Thoracic aorta (tissue), 2 donors: ENCODE measurements around the gene HOXB2. TPM values are rescaled to one million over a fixed set of nuclear protein-coding genes. Genes with fewer than 3 reads are reported as not detected.

ENCODE experiments used
- ATAC-seq: fragments of 150-250 bp; one replicate; pipeline ENCODE4 v1.8.0; 2017; ENCODE audit warnings: low read depth; ENCODE audit not compliant: insufficient number of reproducible peaks, low FRiP score
- DNase-seq: peaks from one replicate; pipeline ENCODE4 v3.0.0-alpha.2; 2020; ENCODE audit warnings: low spot score
- H3K27ac ChIP-seq, 2 donors: fragments of 200-600 bp; sonication (generic); 1 replicate in 1 of 2; 2 replicates in 1 of 2; pipeline ENCODE4 v1.5.1; 2016; ENCODE audit warnings: mild to moderate bottlenecking in 2 of 2, moderate library complexity in 2 of 2
- H3K27me3 ChIP-seq: fragments of 200-600 bp; sonication (generic); replicated peaks from 2 replicates; pipeline ENCODE4 v1.6.0; 2016; ENCODE audit warnings: mild to moderate bottlenecking; ENCODE audit not compliant: insufficient read depth
- H3K36me3 ChIP-seq: fragments of 200-600 bp; sonication (generic); one replicate; pipeline ENCODE4 v1.5.1; 2016
- H3K4me1 ChIP-seq, 2 donors: fragments of 200-600 bp; sonication (generic); 1 replicate in 1 of 2; 2 replicates in 1 of 2; pipeline versions ENCODE4 v1.5.1 to v1.6.0; 2016; ENCODE audit warnings: low read depth in 2 of 2, mild to moderate bottlenecking in 1 of 2; ENCODE audit not compliant: control insufficient read depth in 1 of 2
- H3K4me3 ChIP-seq: fragments of 200-600 bp; sonication (generic); 2 replicates; pipeline ENCODE4 v1.5.1; 2016; ENCODE audit warnings: mild to moderate bottlenecking
- H3K9me3 ChIP-seq: fragments of 200-600 bp; sonication (generic); 2 replicates; pipeline ENCODE4 v1.5.1; 2016
- CTCF ChIP-seq: fragments of 200-600 bp; sonication (generic); IDR thresholded peaks from one replicate; pipeline ENCODE4 v1.5.1; 2019; ENCODE audit warnings: antibody characterized with exemption
- total RNA-seq, 2 donors: library from RNA; depleted of rRNA; stranded (reverse); fragments of >200 nt; gene quantifications; one replicate each; pipeline versions ENCODE4 v1.1.0 to v1.2.3, GENCODE V29; 2016

The HOXB2 gene
- total RNA-seq, 2 donors from 2014 or later: 53.3 to 73.0 TPM

- H3K9me3 ChIP-seq: no peaks in the 10 kb centered on the region
- no peak overlapping the region for H3K27ac ChIP-seq
- no peaks in the 10 kb centered on the region for H3K36me3 ChIP-seq
These were observed 45.0 kb downstream of the HOXB2 start for GRCh38 chr17:48499735-48500434.

GRCh38 chr17:48499248-48499647, 45.7 kb downstream of the HOXB2 start:
- Histone ChIP-seq H3K9me3 (no peaks in the 10 kb centered on the region), H3K4me1 (peaks cover 0 to 6% of the 10 kb centered on the region in 2 donors), H3K27ac (no peak overlapping the region), H3K4me3 (no peak overlapping the region), H3K27me3 (no peaks in the 10 kb centered on the region), H3K36me3 (no peaks in the 10 kb centered on the region)
- ATAC-seq (no peak), DNase-seq (no peak)
- no peak for TF ChIP-seq CTCF

More at GRCh38 chr17:48499735-48500434, 45.0 kb downstream of the HOXB2 start:
- no peak for TF ChIP-seq CTCF
- H3K4me1 ChIP-seq: no peaks in the 10 kb centered on the region
- ATAC-seq (no peak), DNase-seq (no peak)
- no peak overlapping the region for H3K4me3 ChIP-seq
- no peaks in the 10 kb centered on the region for H3K27me3 ChIP-seq

- DNase-seq (no peak), ATAC-seq (no peak)
- no peak for TF ChIP-seq CTCF
- Histone ChIP-seq H3K27ac (no peak overlapping the region), H3K9me3 (no peaks in the 10 kb centered on the region), H3K4me3 (no peak overlapping the region), H3K36me3 (no peaks in the 10 kb centered on the region), H3K4me1 (peaks cover 0 to 10% of the 10 kb centered on the region in 2 donors), H3K27me3 (no peaks in the 10 kb centered on the region)
These were observed 46.6 kb downstream of the HOXB2 start for GRCh38 chr17:48498164-48498850.

- Histone ChIP-seq H3K36me3 (no peaks in the 10 kb centered on the region), H3K4me3 (no peak overlapping the region), H3K9me3 (no peaks in the 10 kb centered on the region), H3K27ac (no peak overlapping the region), H3K27me3 (no peaks in the 10 kb centered on the region), H3K4me1 (peaks cover 0 to 17% of the 10 kb centered on the region in 2 donors)
- TF ChIP-seq CTCF: no peak
- DNase-seq: no peak
- no peak for ATAC-seq
These were observed 47.8 kb downstream of the HOXB2 start for GRCh38 chr17:48497103-48497502.

- H3K27me3 ChIP-seq: no peaks in the 10 kb centered on the region
- DNase-seq (no peak), ATAC-seq (no peak)
- no peak overlapping the region for H3K4me3 ChIP-seq
- H3K4me1 ChIP-seq: peaks cover 0 to 17% of the 10 kb centered on the region in 2 donors
- no peak for TF ChIP-seq CTCF
- H3K27ac ChIP-seq: no peak overlapping the region
- no peaks in the 10 kb centered on the region for H3K36me3 ChIP-seq
- H3K9me3 ChIP-seq: no peaks in the 10 kb centered on the region
These were observed 50.6 kb downstream of the HOXB2 start for GRCh38 chr17:48494335-48494734.

Other genes with a start within 250 kb of the HOXB2 start
- 1 to 10 TPM in 1 of 2 donors, not detected in 1; 2.6 TPM for gene SKAP1, start 114.9 kb downstream of the HOXB2 start, total RNA-seq
- gene HOXB1, start 14.1 kb downstream of the HOXB2 start, total RNA-seq: not detected
- 10 to 100 TPM in 1 of 2 donors, 1 to 10 TPM in 1; 6.2 to 11.5 TPM for gene HOXB4, start 33.2 kb upstream of the HOXB2 start, total RNA-seq
- 10 to 100 TPM; 26.8 to 33.3 TPM for gene HOXB3, start 45.1 kb upstream of the HOXB2 start, total RNA-seq
- 1 to 10 TPM in 1 of 2 donors, under 1 TPM in 1; 0.56 to 3.8 TPM for gene HOXB5, start 48.7 kb upstream of the HOXB2 start, total RNA-seq
- gene HOXB6, start 59.9 kb upstream of the HOXB2 start, total RNA-seq: 1 to 10 TPM; 4.2 to 9.9 TPM
- 1 to 10 TPM in 1 of 2 donors, under 1 TPM in 1; 0.63 to 7.2 TPM for gene HOXB7, start 65.9 kb upstream of the HOXB2 start, total RNA-seq
- 1 to 10 TPM in 1 of 2 donors, not detected in 1; 1.4 TPM for gene HOXB8, start 70.2 kb upstream of the HOXB2 start, total RNA-seq
- gene HOXB9, start 81.2 kb upstream of the HOXB2 start, total RNA-seq: not detected
- gene PRAC1, start 177.4 kb upstream of the HOXB2 start, total RNA-seq: not detected
- not detected for gene PRAC2, start 178.1 kb upstream of the HOXB2 start, total RNA-seq
- gene HOXB13, start 183.6 kb upstream of the HOXB2 start, total RNA-seq: not detected